Osteocyte (in vitro differentiated cells): Measurements from ENCODE around the gene MT1G. TPM values are rescaled to one million over a fixed set of nuclear protein-coding genes. Genes with fewer than 3 reads are reported as not detected.

Experiments
- DNase-seq: peaks from one replicate; pipeline ENCODE4 v3.0.0; 2021; ENCODE audit warnings: mixed read lengths; ENCODE audit not compliant: unreplicated experiment; ENCODE audit errors: extremely low spot score
- H3K27ac Mint-ChIP-seq: one replicate; pipeline ENCODE4 v1.8.0; 2021; ENCODE audit warnings: mild to moderate bottlenecking, mixed read lengths; ENCODE audit not compliant: unreplicated experiment
- H3K27me3 Mint-ChIP-seq: one replicate; pipeline ENCODE4 v1.8.0; 2021; ENCODE audit warnings: mixed read lengths; ENCODE audit not compliant: unreplicated experiment
- H3K36me3 Mint-ChIP-seq: one replicate; pipeline ENCODE4 v1.8.0; 2021; ENCODE audit warnings: mixed read lengths; ENCODE audit not compliant: unreplicated experiment
- H3K4me1 Mint-ChIP-seq: one replicate; pipeline ENCODE4 v1.8.0; 2021; ENCODE audit warnings: mixed read lengths; ENCODE audit not compliant: unreplicated experiment
- H3K4me3 Mint-ChIP-seq: one replicate; pipeline ENCODE4 v1.8.0; 2021; ENCODE audit warnings: mild to moderate bottlenecking, moderate library complexity, mixed read lengths; ENCODE audit not compliant: unreplicated experiment
- H3K9me3 Mint-ChIP-seq: one replicate; pipeline ENCODE4 v1.8.0; 2021; ENCODE audit warnings: mixed read lengths; ENCODE audit not compliant: unreplicated experiment
- total RNA-seq: library from RNA; stranded (reverse); gene quantifications from 2 replicates; pipeline ENCODE4 v1.2.1, GENCODE V29; 2021
- TF ChIP-seq, protein P1 (sequence below): fragments of 200-600 bp; sonication (generic); IDR thresholded peaks from 2 replicates; pipeline ENCODE4 v1.5.0; 2021; ENCODE audit warnings: antibody characterized with exemption, mild to moderate bottlenecking, moderate library complexity

The MT1G gene
- total RNA-seq, 1 donor from 2014 or later: not detected

DNA sequence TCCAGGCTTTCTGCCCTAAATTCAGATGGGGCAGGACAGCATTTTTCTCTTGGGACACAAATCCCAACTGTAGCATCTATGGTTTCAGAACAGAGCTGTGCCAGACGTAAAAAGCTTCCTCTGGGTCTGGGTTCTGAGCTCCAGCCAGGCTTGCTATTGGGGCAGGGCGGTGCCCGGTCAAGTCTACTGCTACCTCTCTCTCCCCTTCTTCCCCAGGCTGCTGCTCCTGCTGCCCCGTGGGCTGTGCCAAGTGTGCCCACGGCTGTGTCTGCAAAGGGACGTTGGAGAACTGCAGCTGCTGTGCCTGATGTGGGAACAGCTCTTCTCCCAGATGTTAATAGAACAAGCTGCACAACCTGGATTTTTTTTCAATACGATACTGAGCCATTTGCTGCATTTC, 34.3 kb downstream of the MT1G start:
- TF ChIP-seq, protein P1, sequence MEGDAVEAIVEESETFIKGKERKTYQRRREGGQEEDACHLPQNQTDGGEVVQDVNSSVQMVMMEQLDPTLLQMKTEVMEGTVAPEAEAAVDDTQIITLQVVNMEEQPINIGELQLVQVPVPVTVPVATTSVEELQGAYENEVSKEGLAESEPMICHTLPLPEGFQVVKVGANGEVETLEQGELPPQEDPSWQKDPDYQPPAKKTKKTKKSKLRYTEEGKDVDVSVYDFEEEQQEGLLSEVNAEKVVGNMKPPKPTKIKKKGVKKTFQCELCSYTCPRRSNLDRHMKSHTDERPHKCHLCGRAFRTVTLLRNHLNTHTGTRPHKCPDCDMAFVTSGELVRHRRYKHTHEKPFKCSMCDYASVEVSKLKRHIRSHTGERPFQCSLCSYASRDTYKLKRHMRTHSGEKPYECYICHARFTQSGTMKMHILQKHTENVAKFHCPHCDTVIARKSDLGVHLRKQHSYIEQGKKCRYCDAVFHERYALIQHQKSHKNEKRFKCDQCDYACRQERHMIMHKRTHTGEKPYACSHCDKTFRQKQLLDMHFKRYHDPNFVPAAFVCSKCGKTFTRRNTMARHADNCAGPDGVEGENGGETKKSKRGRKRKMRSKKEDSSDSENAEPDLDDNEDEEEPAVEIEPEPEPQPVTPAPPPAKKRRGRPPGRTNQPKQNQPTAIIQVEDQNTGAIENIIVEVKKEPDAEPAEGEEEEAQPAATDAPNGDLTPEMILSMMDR: no peak
- Mint-ChIP-seq H3K9me3 (no peaks in the 10 kb centered on the region), H3K4me1 (peaks cover 34% of the 10 kb centered on the region), H3K27ac (no peak overlapping the region), H3K4me3 (no peak overlapping the region), H3K27me3 (peaks cover 44% of the 10 kb centered on the region), H3K36me3 (peaks cover 3% of the 10 kb centered on the region)
- DNase-seq: no peak

DNA sequence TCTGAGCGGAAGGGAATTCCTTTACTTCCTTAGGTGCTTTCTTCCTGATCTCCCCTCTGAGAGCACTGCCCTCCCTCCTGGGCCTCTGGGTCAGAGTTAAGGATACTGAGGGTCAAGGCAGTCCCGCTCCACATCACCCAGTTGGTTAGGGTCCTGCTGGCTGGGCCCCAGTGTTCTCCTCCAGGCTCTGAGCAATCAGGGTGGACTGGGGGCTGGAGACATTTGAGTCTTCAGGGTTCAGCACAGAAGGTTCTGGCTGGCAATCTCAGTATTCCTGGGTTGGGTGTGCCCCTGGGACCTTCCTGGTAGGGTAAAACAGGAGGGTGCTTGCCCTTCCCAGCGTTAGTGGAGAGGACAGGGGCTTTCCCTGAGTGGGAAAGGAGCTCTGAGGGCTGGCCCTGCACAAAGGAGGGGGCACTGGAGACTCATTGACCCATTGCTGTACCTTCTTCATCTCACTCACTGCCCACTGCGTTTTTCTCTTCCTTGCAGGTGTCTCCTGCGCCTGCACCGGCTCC, 35.0 kb downstream of the MT1G start:
- Mint-ChIP-seq H3K9me3 (no peaks in the 10 kb centered on the region), H3K36me3 (peaks cover 3% of the 10 kb centered on the region), H3K4me3 (peak overlapping the region; percentile 79), H3K4me1 (peaks cover 31% of the 10 kb centered on the region), H3K27me3 (peaks cover 42% of the 10 kb centered on the region), H3K27ac (no peak overlapping the region)
- TF ChIP-seq, protein P1: no peak
- no peak for DNase-seq

DNA sequence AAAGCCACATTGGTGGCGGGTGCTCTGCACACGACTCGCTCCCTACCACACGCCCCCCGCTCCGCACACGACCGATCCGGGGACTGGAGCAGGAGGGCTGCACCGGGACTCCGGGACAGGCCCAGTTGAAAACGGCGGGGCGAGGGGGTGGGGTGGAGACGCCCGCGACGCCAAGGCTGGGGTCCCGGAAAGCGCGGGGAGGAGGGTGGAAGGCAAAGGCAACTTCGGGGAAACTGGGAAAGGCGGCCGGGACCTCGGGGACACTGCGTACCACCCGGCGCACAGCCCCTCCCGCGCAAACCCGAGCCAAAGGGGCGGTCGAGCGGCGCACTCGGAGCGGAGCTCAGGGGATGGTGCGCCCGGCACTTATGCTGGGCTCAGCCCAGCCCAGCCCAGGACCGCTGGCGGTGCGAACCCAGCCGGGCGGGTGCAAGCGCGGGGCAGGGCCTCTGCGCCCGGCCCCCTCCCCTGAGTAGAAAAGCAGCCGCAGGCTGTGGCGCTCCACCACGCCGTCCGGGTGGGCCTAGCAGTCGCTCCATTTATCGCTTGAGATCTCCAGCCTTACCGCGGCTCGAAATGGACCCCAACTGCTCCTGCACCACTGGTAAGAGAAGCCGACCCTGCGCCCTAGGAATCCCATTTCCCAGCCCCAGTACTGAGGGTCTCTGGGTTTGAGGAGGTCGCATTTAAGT, 35.6 kb downstream of the MT1G start, which contains the start of gene MT1M:
Gene MT1M, plus strand, starts transcription at position 504 of the 692 bp plus-strand sequence. Its CDS starts 73 bp downstream, at position 577.
- TF ChIP-seq, protein P1: no peak
- Mint-ChIP-seq H3K4me1 (peaks cover 30% of the 10 kb centered on the region), H3K27me3 (peaks cover 36% of the 10 kb centered on the region), H3K9me3 (no peaks in the 10 kb centered on the region), H3K36me3 (no peaks in the 10 kb centered on the region), H3K4me3 (peak within 1 kb of the TSS; percentile 79), H3K27ac (peak within 1 kb of the TSS; percentile 15)
- no peak for DNase-seq

DNA sequence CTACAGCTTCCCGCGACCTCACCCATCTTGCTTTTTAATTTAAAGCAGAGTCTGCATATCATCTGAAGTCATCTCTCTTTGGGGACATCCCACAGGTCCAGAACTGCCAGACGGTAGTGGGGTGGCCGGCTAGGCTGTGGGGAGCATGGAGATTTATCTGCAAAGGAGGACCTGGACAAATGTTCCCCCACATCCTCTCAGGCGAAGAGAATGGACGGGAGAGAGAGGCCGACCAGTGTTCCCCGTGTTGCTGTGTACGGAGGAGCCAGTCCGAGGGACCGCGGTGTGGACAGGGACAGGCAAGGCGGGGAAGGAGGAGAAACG, 36.1 kb downstream of the MT1G start:
- Mint-ChIP-seq H3K27ac (peak overlapping the region; percentile 15), H3K27me3 (peaks cover 31% of the 10 kb centered on the region), H3K9me3 (no peaks in the 10 kb centered on the region), H3K4me1 (peaks cover 35% of the 10 kb centered on the region), H3K4me3 (peak overlapping the region; percentile 79), H3K36me3 (no peaks in the 10 kb centered on the region)
- TF ChIP-seq, protein P1: no peak
- DNase-seq: no peak

DNA sequence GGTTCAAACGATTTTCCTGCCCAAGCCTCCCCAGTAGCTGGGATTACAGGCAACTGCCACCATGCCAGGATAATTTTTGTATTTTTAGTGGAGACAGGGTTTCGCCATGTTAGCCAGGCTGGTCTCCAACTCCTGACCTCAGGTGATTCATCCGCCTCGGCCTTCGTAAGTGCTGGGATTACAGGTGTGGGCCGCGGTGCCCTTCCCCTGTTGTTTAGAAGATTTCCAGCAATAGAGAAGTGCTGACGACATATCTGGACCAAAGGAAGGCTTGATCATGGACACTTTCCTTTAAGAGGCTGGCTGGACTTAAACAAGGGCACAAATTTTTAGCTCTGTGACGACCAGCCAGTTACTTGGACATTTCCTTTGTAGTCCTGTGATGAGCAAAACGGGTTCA, 36.7 kb downstream of the MT1G start:
- Mint-ChIP-seq H3K9me3 (no peaks in the 10 kb centered on the region), H3K36me3 (no peaks in the 10 kb centered on the region), H3K4me1 (peaks cover 41% of the 10 kb centered on the region), H3K27ac (no peak overlapping the region), H3K4me3 (no peak overlapping the region), H3K27me3 (peaks cover 25% of the 10 kb centered on the region)
- TF ChIP-seq, protein P1: no peak
- DNase-seq: no peak
